ENCODE data around the gene C6orf132.
A peak's percentile ranks its signal among the peaks of the same experiment; 100 is the strongest.

The C6orf132 gene

GRCh38 chr6:42086046-42087035 is 56.1 kb downstream of the C6orf132 start:
- H3K4me3 ChIP-seq (ENCODE audit: low read length) = no peak overlapping the region
- TF ChIP-seq CTCF (conservative IDR thresholded peaks at IDR 0.05; ENCODE audit: low read length) = peak; percentile 32; the same call in 1 of the 2 replicates
- DNase-seq (ENCODE audit: low read depth) = no peak

GRCh38 chr6:42084889-42085288 is 57.5 kb downstream of the C6orf132 start:
- no peak overlapping the region for H3K4me3 ChIP-seq (ENCODE audit: low read length)
- no peak; the same call in 1 of the 2 replicates for TF ChIP-seq CTCF (conservative IDR thresholded peaks at IDR 0.05; ENCODE audit: low read length)
- no peak for DNase-seq (ENCODE audit: low read depth)

GRCh38 chr6:42083530-42083929 is 58.9 kb downstream of the C6orf132 start:
- H3K4me3 ChIP-seq (ENCODE audit: low read length) = no peak overlapping the region
- no peak for DNase-seq (ENCODE audit: low read depth)
- TF ChIP-seq CTCF (conservative IDR thresholded peaks at IDR 0.05; ENCODE audit: low read length) = no peak

- TF ChIP-seq CTCF (conservative IDR thresholded peaks at IDR 0.05; ENCODE audit: low read length) = no peak
- no peak for DNase-seq (ENCODE audit: low read depth)
- H3K4me3 ChIP-seq (ENCODE audit: low read length) = no peak overlapping the region
These were observed 62.4 kb downstream of the C6orf132 start for GRCh38 chr6:42079941-42080464.

GRCh38 chr6:42078386-42078785 is 64.0 kb downstream of the C6orf132 start:
- TF ChIP-seq CTCF (conservative IDR thresholded peaks at IDR 0.05; ENCODE audit: low read length) = no peak
- no peak for DNase-seq (ENCODE audit: low read depth)
- no peak overlapping the region for H3K4me3 ChIP-seq (ENCODE audit: low read length)

- TF ChIP-seq CTCF (conservative IDR thresholded peaks at IDR 0.05; ENCODE audit: low read length) = peak; percentile 98
- DNase-seq (ENCODE audit: low read depth) = peak; percentile 72
- H3K4me3 ChIP-seq (ENCODE audit: low read length) = no peak overlapping the region
These were observed 67.1 kb downstream of the C6orf132 start for GRCh38 chr6:42075159-42075838.
